GM19035 (cell line): ENCODE results near the gene TOP2B.

Experiments
- ATAC-seq: cut with Tn5 transposase; IDR thresholded peaks from one replicate; pipeline ENCODE4 v1.9.1; 2021; ENCODE audit not compliant: unreplicated experiment

TOP2B gene

DNA sequence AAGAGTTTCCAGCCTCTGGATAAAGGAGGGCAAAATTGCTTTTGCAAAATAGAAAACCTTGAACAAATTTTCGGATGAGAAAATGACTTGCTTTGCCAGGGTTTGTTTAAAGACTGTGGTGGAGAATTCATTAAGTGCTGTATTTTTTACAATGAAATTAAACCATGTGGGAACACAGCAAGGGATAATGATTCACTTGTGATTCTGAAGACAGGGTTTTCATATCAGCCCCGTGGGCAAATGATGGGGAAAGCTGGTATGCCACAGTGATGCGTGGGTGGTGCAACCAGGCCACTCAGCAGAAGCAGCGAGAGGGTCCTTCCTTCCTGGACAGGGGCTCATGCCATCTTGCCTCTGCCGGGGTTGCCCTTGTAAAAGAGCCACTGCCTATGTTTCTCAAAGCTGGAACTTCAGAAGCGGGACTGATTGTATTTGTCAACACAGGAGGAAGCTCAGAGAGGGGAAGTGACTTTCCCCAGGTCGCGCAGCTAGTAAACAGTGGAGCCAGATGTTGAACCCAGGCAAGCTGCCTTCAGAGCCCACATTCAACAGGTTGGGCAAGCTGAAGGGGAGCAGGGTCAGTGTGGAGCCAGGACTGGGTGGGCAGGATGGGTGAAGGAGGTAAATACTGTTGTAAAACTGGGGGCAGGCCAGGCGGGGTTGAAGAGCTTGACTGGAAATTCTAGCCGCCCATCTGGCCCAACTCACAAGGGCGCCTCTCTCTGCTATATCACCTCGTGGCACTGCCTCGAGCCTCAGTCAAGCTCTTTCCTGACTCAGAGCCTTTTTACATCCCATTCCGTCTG lies 79.1 kb downstream of the TOP2B start:
- no peak for ATAC-seq

DNA sequence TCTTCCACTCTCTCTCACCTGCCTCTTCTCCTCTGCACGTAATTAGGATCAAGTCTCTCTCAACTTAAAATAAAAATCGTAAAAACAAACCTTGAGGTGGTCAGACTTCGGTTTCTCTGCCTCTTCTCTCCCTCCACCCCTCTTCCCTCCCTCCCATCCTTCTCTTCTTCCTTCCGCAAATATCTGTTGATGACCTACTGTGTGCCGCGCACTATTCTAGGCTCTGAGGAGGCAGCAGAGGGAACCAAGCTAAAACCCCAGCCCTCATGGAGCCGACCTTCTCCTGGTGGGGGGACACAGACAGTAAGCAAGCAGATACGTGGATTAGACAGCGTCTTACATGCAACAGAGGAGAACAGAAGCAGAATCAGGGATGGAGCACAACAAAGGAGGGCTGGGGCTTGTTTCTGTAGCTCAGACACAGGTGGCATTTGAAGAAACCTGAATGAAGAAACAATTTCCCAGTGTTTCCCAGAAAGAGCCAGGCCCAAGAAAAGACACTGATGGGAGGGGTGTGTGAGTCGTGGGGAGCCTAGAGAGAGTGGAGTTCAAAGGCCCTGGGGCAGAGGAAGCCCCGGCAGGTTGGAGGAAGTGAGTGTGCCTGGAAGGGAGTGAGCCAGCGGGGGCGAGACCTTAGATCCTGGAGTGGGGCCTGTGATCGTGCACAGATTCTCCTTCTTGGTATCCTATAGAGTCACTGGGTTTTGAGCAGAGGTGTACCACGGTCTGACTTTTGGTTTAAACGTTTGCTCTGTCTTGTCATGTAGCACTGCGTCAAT lies 80.5 kb downstream of the TOP2B start:
- ATAC-seq = no peak

DNA sequence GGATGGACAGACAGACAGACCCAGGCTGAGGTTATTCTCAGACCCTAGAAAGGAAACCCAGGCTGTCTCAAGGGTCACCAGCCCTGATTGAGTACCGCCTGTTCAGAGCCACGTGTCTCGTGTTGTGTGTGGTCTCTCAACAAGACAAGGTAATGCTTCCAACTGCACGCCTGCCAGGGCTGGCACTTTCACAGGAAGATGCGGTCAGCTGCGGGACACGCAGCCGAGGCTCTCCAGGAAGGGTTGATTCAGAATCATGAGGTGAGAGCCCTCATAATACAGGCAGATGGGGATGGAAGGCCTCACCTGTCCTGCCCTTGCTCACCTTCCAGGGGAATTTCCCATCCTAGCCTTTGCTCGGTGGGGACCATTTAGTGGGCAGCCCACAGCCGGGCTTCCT lies 81.4 kb downstream of the TOP2B start:
- ATAC-seq = no peak

DNA sequence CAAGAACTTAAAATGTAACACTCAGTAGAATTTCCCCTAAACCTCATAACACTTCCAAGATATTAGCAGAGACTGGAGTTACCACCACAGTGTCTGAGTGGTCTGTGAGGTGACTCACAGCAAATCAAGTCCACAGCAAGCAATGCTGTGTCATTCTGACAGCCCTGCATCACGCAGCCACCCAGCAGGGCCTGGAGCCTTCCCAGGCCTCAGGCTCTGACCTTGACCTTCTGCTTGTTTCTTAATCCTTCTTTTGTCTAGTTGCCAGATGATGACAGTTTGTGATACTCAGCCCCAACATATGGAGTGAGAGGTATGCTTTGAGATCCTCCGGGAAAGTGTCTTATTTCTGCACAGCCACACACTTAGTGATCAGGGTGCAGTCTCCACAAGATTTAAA lies 82.5 kb downstream of the TOP2B start:
- no peak for ATAC-seq

DNA sequence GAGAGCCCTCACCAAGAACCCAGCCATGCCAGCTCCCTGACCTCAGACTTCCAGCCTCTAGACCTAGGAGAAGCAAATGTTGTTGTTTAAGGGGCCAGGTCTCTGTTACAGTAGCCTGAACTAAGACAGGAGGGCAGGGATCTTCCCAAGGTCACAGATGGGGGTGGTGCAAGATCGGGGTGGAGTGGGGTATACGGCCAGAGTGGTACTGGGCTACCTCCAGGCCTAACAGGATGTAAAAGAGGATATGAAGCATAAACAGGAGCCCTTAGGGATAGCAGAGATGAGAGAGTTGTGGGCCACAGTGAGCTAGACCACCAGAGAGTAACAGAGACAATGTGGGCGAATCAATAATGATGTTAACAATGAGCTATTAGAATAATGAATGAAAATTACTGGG lies 82.9 kb downstream of the TOP2B start:
- no peak for ATAC-seq

DNA sequence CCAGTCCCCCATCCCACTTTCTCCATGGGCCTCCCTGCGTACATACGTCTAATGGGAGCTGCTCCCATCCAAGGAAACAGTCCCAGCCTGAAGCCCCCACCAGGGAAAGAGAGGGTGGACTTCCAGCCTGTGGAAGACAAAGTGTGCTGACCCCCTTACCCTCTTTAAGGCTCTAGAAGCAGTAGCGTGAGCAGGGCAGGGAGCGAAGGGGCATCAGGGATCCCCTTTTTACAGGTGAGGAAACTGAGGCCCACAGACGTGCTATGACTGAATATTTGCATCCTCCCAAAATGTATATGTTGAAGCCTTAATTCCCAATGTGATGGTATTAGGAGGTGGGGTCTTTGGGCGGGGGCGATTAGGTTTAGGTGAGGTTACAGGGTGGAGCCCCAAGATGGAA lies 83.4 kb downstream of the TOP2B start:
- no peak for ATAC-seq

DNA sequence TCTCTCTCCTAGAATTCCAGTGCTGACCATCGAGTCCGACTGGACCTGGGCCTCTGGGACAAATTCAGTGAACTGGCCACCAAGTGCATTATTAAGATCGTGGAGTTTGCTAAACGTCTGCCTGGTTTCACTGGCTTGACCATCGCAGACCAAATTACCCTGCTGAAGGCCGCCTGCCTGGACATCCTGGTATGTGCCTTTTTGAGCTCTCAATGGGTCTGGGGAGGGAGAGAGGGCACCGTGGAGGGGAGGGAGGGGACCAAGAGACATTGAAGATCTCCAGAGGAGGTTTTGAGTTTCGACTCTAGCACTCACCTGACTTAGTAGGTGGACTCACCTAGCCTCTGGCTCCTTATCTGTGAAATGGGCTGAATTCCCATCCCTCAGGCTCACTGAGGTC lies 84.2 kb downstream of the TOP2B start:
- no peak for ATAC-seq

DNA sequence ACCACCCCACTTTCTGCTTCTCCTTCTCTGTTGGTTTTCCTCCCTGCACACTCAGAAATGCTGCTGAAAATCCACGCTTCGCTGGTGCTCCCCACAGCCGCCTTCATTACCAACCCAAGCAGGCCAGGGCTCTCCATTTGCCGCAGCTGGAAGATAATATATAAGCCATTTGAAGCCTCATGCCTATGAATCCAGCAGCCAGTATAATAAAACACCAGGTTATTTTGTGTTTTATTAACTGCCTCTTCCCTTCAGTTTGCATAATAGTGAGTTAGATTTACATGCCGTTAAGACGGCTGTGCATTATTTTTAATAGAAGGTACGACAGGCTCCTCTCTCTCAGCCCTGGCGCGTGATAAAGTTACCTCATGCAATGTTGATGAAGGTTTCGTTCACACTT lies 86.6 kb downstream of the TOP2B start:
- no peak for ATAC-seq

DNA sequence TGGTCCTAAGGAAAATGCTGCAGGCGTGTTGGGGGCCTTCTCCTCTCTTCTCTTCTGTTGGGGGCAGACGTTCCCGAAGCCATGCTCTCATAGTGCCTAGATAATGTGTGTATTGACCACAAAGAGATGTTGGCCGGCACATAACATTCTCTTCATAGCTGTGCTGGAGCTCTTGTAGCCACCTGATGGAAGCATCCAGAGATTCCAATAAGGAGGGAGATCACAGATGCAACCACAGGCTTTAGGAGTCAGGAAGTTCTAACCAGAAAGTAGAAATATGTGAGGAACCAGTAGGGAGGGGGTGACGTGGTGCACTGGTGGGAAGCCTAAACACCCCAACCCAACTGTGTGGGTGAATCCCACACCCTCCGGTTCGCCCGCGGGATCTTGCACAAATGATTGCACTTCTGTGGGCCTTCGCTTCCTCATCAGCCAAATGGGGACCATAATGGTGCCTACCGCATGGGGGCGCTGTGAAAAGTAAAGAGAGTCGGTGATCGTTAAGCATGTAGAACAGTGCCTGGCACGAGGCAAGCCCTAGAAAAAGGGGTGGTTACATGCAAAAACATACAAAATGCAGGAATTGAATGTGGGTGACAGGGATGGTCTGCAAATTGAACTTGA lies 87.8 kb downstream of the TOP2B start:
- no peak for ATAC-seq

DNA sequence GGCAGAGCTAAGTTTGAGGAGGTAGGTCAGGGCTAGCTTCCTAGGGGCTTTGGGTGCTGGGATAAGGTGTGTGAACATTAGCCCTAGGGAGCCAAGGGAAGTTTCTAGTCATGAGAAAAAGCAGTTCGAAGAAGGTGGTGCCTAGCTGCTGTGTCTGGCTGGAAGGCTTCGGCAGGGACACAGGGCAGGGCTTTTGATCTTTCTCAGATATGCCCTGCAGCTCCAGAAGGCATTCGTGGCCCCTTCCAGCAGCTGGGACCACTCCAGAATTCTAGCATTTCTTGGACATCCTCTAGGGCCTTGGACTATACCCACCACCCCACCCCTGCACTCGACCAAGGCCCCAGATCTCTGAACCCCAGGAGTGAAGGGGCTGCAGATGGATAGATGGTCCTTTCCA lies 88.6 kb downstream of the TOP2B start:
- no peak for ATAC-seq

DNA sequence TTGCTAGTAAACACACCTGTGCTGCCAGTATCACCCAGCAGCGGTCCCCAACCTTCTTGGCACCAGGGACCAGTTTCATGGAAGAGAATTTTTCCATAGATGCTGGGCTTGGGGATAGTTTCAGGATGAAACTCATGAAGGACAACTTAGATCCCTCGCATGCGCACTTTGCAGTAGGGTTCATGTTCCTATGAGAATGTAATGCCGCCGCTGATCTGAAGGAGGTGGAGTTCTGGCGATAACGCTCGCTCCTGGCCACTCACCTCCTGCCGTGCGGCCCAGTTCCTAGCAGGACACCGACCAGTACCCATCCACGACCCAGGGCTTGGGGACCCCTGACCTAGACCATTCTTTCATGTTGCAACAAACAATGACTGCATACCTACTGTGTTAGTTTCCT lies 89.7 kb downstream of the TOP2B start:
- no peak for ATAC-seq

DNA sequence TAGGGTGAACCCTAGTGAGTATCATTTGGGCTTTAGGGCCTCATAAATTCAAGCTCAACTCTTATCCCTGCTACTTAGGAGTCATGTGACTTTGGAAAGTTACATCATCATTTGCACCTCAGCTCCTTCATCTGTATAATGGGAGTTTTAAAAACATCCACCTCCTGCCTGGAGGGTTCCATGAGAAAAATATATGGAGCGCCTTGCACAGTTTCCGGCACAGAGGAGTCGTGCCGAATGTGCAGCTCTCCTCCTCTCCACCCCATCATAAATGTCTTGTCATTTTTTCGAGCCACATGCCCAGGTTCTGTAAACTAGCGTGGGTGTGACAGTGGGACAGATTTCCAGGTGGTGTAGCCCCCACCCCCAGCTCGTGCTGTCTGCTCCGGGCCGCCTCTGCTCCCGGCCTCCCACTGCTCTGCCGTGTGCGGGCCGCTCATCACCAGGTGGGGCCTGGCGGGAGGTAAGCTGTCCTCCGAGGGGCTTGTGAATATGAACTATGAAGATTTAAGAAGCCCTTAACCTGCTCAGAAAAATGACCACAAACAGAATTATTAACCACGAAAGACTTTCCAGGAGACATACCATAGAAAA lies 90.4 kb downstream of the TOP2B start:
- no peak for ATAC-seq

DNA sequence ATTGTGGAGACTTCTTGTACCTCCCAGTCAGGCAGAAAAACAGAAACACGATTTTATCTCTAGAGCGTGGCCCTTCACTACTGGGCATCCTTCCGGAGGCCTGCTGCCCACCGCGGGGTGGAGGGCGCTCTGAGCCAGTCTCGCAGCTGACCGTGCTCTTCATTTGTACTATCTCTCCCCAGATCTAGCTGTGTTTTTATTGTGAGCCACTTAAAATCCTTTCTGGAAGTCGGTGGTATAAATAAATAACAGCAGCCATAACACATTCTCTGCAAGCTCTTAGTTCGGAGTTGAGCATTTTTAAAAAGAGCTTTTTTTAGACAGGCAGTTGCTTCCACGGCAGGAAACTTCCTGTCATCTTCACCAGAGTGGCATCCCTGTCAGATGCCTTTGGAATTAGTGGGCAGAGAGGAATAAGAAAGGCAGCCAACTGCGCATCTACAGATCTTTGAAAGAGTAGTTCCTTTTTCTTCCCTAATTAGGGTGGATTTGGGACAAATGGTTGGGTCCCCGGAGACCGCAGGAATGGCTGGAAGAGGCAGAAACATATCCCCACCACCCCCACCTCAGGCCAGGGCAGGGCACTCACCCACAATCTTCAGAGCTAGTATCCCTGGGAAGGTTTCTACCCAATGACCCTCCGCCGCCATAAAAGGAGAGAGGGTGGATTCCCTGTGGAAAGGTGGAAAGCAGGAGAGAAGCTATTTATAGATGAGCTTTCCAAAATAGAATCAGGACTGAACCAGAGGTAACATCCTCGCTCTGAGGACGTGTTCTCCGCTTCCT lies 91.1 kb downstream of the TOP2B start:
- no peak for ATAC-seq

DNA sequence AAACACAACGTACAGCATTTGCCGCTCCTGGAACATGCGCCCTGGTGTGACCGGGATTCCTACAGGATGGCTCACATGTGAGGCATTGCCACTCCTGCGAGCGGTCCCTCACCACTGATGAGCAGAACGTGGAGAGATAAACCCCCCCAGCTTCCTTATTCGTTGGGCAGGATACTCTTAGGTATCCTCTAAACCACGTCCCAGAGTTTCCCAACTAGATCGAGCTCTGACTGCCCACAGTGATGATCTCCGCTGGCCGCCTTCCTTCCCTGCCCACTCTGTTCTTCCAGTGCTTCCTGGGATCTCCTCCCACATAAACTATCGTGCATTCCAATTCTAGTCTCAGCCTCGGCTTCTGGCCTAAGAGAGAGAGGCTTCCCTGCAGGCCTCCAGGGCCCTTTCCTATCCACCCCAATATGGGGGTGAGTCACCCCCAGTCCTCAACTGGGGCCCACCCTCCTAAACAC lies 91.8 kb downstream of the TOP2B start:
- no peak for ATAC-seq

DNA sequence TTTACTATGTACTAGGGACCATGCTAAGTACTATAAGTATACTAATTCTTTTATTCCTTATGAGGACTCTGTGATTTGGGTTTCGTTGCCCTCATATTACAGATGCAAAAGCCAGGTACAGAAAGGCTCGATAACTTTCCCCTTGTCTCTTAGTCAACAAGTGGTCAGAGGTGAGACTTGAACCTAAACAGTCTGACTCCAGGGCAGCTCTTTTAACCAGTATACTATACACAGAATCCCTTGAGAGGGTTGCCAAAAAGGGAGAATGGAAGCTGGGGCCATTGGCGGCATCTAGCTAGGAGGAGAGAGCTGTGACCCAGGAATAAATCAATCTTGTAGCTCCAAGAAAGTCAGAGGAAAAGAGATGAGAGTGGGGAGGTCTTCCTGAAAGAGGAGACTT lies 92.4 kb downstream of the TOP2B start:
- no peak for ATAC-seq

DNA sequence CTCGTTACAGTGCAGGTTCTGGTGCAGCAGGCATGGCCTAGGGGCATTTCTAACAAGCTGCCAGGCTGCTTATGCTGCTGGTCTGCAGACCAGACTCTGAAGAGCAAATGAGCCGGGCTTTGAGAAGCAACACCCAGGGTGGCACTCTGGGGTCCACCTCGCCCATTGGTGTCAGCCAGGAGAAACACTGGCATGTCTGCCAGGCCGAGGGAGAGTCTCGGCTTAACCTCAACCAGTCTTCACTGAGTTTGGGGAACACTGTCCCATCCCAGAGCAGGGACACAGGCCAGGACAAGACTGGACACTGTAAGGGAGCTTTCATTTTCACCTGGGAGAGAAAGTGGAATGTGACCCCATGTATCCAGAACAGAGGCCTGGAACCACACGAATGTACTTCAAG lies 93.4 kb downstream of the TOP2B start:
- ATAC-seq = no peak

DNA sequence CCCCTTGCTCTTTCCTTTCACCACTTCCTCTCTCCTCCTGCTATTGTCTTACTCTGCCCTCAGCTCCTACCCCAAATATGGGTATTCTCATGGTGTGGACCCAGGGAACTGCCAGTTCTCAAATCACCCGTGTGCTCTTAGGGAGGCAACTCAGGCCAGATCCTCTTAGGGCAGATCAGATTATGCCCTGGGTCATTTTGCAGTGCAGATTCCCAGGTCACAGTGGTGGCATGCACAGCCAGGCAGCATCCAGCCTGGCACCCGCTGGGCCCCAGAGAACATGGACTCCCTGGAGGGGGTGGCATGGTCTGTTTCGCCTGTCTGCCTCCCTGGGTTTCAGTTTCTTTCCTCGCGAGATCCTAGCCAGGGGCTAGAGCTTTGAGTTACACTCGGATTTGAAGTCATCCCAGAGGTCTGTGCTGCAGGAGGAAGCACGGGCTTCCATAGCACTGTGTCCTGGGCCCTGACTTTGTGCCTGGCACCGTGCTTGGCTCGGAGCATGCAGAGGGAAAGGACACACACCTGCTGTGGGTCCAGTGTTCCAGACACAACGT lies 96.1 kb downstream of the TOP2B start:
- ATAC-seq = no peak

DNA sequence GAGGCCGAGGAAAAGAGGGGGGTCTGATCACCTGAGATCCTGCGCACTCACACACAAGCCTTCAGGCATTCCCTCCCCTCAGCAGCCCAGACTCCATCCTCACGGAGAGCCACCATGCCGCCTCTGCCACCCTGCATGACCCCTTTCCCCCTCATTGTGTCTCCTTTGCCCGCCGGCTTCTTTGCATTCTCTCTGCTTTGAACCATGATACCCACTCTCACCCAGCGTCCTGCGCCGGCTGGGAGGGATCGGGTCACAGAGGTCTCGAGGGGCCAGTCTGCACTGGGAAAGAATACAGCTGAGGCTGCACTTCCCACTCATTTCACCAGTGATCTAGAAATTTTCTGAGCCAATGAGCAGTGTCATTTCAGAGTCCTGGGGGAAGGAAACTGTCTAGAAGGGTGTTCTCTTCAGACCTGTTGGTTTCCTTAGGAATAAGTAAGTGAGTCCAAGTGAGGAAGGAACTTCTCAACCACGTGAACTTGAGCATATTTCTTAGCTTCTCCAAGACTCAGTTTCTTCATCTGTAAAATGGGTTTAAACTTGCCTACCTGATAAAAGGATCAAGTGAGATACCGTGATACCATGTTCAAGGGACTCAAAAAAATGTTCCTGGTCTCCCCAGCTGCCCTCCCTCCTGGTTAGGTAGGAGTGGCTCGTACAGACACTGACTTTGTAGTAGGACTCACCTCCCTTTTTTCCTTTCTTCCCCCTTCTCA lies 96.7 kb downstream of the TOP2B start:
- no peak for ATAC-seq

DNA sequence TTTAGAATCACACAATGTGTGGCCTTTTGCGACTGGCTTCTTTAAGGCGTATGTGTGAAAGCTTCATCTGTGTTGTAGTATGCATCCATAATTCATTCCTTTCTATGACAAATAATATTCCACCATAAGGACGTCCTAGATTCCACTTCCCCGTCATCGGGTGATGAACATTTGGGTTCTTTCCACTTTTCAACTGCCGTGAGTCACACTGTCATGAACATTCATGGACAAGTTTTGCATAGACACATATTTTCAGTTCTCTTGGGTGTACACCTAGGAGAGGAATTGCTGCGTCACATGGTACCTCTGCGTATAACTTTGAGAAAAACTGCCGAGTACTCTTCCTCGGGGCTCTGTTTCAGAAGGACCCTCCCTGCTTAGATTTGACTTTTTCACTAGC lies 97.3 kb downstream of the TOP2B start:
- no peak for ATAC-seq

DNA sequence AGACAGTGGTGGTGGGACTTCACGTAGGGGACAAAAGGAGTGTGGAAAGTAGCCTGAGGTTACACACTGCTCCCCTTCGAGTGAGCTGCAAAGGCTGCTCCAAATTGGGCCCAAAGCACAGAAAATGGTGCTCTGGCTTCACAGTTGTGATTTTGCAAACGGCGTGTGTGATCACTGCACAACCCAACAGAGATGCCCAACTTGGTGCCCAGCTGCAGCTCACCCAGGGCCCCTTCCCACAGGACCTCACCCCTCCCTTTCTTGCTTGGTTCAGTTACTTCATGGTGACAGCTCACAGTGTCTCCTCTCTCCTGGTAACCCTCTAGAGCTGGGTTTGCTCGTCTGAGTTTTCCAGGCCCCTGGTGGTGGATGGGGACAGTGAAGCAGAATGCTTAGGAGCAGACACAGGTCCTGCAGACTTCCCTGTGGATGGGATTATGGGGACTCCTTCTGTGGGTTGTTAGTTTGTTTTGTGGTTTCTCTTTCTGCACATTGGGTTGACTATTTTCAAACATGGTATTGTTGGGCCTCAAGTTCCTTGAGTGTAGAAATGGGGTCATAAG lies 98.3 kb downstream of the TOP2B start:
- no peak for ATAC-seq
